Spinal cord (tissue), 10 donors: ENCODE measurements around the gene MRAS. TPM values are rescaled to one million over a fixed set of nuclear protein-coding genes. Genes with fewer than 3 reads are reported as not detected.
A peak's percentile ranks its signal among the peaks of the same experiment; 100 is the strongest.

Experiments
- DNase-seq, 6 donors: peaks; one replicate each; pipeline versions ENCODE4 v3.0.0 to v3.0.0-alpha.2; 2013 to 2015; ENCODE audit warnings: low spot score in 6 of 6, low read depth in 4 of 6
- H3K27ac ChIP-seq: one replicate; pipeline ENCODE4 v1.5.1; 2013; ENCODE audit warnings: low read depth, low read length, control low read depth
- H3K27me3 ChIP-seq: one replicate; pipeline ENCODE4 v1.6.1; 2013; ENCODE audit warnings: low read length; ENCODE audit not compliant: control insufficient read depth, insufficient read depth
- H3K36me3 ChIP-seq: one replicate; pipeline ENCODE4 v1.6.1; 2013; ENCODE audit warnings: low read length; ENCODE audit not compliant: control insufficient read depth, insufficient read depth
- H3K4me1 ChIP-seq: one replicate; pipeline ENCODE4 v1.6.1; 2013; ENCODE audit warnings: low read length; ENCODE audit not compliant: control insufficient read depth, insufficient read depth
- H3K4me3 ChIP-seq: one replicate; pipeline ENCODE4 v1.5.1; 2013; ENCODE audit warnings: low read depth, low read length, control low read depth
- H3K9me3 ChIP-seq: one replicate; pipeline ENCODE4 v1.6.1; 2013; ENCODE audit warnings: low read length; ENCODE audit not compliant: control insufficient read depth, insufficient read depth
- WGBS: methylation state at CpG from one replicate; pipeline ENCODE4 v1.1.5; 2013; ENCODE audit warnings: missing lambda C conversion rate; ENCODE audit not compliant: insufficient coverage; 5-methylcytosine and 5-hydroxymethylcytosine counted together
- polyA plus RNA-seq, 2 donors: library from polyadenylated mRNA; unstranded; fragments of 120-200 nt; gene quantifications; one replicate each; pipeline ENCODE4 v1.2.1, GENCODE V29; 2013; ENCODE audit not compliant: insufficient read length in 2 of 2
- total RNA-seq, 2 donors: library from RNA; depleted of rRNA in 1 of 2; stranded (reverse); fragments of 120-200 nt in 1 of 2; fragments of >200 nt in 1 of 2; gene quantifications; one replicate each; pipeline versions ENCODE4 v1.2.3 to v1.2.4, GENCODE V29; 2013 to 2014
- donor health status: healthy.

MRAS gene
- total and polyA plus RNA-seq, 4 donors = 55.0 to 83.9 (median 81.7) TPM

- 86% methylated on average over 3 of the region's 6 CpGs for WGBS
- DNase-seq = no peak
- Histone ChIP-seq H3K27me3 (no peaks in the 10 kb centered on the region), H3K27ac (no peak overlapping the region), H3K4me3 (no peak overlapping the region), H3K4me1 (peaks cover 82% of the 10 kb centered on the region), H3K9me3 (no peaks in the 10 kb centered on the region), H3K36me3 (peaks cover 11% of the 10 kb centered on the region)
Observed at GRCh38 chr3:138364356-138365252, 16.2 kb downstream of the MRAS start.

GRCh38 chr3:138365253-138365555 is 16.8 kb downstream of the MRAS start:
- Histone ChIP-seq H3K27me3 (no peaks in the 10 kb centered on the region), H3K36me3 (peaks cover 9% of the 10 kb centered on the region), H3K4me3 (no peak overlapping the region), H3K4me1 (peaks cover 82% of the 10 kb centered on the region), H3K27ac (no peak overlapping the region), H3K9me3 (no peaks in the 10 kb centered on the region)
- WGBS = 92% methylated on average over 3 of the region's 4 CpGs
- DNase-seq = no peak

- Histone ChIP-seq H3K27me3 (no peaks in the 10 kb centered on the region), H3K36me3 (peaks cover 4% of the 10 kb centered on the region), H3K27ac (no peak overlapping the region), H3K9me3 (no peaks in the 10 kb centered on the region), H3K4me3 (no peak overlapping the region), H3K4me1 (peaks cover 76% of the 10 kb centered on the region)
- DNase-seq = no peak
- 68% methylated on average over 4 of the region's 8 CpGs for WGBS
Observed at GRCh38 chr3:138366006-138366759, 17.8 kb downstream of the MRAS start.

DNA sequence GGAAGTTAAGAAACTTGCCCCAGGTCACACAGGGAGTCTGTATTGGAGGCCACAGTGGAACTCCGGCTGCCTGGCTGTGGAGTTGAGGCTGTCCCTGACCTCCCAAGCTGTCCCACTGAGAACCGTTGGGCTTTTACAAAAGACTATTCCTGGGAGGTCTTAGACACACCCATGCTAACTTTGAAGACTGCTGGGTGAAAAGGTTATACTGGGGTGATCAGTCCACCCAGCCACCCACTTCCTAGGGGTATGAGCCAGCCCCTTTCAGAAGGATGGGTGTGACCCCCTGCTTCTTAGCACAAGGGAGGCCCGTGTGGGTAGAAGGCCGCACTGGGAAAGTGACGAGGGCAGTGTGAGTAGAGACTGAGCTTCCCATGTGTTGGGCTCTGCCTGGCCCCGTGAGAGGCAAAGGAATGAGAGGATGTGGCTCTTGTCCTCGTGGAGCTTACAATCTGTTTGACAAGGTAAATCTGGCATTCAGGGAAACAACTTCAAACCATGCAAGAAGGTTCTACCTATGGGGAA is 19.0 kb downstream of the MRAS start:
- no peak overlapping the region for H3K4me3 ChIP-seq
- no peaks in the 10 kb centered on the region for H3K9me3 ChIP-seq
- no peak for DNase-seq
- no peaks in the 10 kb centered on the region for H3K36me3 ChIP-seq
- H3K4me1 ChIP-seq = peaks cover 68% of the 10 kb centered on the region
- 74% methylated on average over 6 of the region's 7 CpGs for WGBS
- H3K27me3 ChIP-seq = no peaks in the 10 kb centered on the region
- H3K27ac ChIP-seq = peak overlapping the region; percentile 61

DNA sequence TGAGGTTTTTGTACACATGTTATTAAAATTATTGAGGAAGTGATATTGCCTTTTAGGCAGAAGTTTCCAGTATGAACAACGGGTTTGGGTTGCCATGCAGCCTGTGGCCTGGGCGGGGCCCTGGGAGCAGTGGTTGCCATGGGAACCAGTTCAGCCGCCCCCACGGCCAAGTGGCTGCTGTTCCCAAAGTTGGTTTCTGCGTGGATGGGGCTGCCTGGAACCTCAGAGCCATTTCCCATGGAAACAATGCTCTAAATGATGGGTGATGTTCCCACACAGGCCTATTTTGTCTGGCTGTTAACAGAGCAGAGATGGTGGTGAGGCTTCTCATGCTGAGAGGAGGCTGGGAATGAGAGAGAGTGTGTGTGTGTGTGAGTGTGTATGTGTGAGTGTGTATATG is 19.5 kb downstream of the MRAS start:
- Histone ChIP-seq H3K27ac (peak overlapping the region; percentile 61), H3K4me3 (no peak overlapping the region), H3K36me3 (no peaks in the 10 kb centered on the region), H3K9me3 (no peaks in the 10 kb centered on the region), H3K4me1 (peaks cover 62% of the 10 kb centered on the region), H3K27me3 (no peaks in the 10 kb centered on the region)
- WGBS = 13% methylated on average over 5 of the region's 5 CpGs
- DNase-seq = peak in 3 of 6 donors; percentile 41 to 81 (median 70)

GRCh38 chr3:138369151-138369900 is 20.9 kb downstream of the MRAS start:
- Histone ChIP-seq H3K9me3 (no peaks in the 10 kb centered on the region), H3K27me3 (no peaks in the 10 kb centered on the region), H3K36me3 (peaks cover 2% of the 10 kb centered on the region), H3K27ac (peak overlapping the region; percentile 2), H3K4me1 (peaks cover 52% of the 10 kb centered on the region), H3K4me3 (no peak overlapping the region)
- peak in 2 of 6 donors; percentile 52 to 66 for DNase-seq
- WGBS = 43% methylated on average over 7 of the region's 8 CpGs

- 100% methylated on average over 4 of the region's 8 CpGs for WGBS
- H3K36me3 ChIP-seq = peaks cover 2% of the 10 kb centered on the region
- no peaks in the 10 kb centered on the region for H3K9me3 ChIP-seq
- no peak overlapping the region for H3K4me3 ChIP-seq
- DNase-seq = no peak
- no peaks in the 10 kb centered on the region for H3K27me3 ChIP-seq
- H3K27ac ChIP-seq = no peak overlapping the region
- peaks cover 46% of the 10 kb centered on the region for H3K4me1 ChIP-seq
Observed at GRCh38 chr3:138370321-138370720, 21.9 kb downstream of the MRAS start.

DNA sequence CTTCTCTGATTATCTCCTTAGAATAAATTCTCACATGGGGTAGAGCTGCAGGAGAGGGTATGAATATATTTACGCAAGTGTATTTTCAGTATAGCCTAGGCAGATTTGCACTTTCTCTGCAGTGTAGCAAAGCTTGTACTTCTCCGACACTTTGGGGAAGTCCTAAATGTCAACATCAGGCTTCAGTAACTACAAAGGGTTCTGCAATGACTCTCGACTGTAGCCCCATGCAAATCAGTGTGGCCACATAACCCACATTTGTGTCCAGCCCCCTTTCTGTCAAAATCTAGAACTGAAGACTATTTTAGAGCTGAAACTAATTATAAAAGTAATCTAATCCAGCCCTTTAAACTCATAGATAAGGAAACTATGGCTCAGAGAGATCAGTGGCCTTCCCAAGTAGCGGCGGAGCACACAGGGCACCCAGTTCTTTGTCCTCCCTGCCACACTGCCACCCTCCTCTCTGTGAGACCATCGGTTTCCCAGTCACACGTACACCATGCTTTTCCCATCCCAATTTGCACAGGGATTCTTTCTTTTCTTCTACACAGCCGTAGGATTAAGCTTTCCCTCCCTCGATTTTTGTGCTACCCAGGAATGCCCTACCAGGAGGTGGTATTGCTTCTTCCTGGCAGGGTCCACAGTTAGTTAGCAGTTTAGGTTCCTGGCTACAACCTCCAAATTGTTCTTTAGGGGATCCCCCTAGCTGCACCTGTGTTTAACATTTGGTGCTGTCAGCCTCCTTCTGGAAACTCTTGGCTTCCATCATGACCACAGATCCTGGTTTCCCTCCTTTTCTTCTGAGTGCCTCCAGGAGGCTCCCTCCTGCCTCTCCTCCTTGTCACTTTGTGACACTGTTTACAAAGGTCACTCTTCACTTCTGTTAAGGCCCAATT is 22.9 kb downstream of the MRAS start:
- Histone ChIP-seq H3K27me3 (no peaks in the 10 kb centered on the region), H3K36me3 (peaks cover 2% of the 10 kb centered on the region), H3K9me3 (no peaks in the 10 kb centered on the region), H3K27ac (no peak overlapping the region), H3K4me3 (no peak overlapping the region), H3K4me1 (peaks cover 39% of the 10 kb centered on the region)
- DNase-seq = peak in 1 of 6 donors; percentile 62
- 82% methylated on average over 8 of the region's 9 CpGs for WGBS
